ENCODE measurements around the gene PLXNB1. TPM values are rescaled to one million over a fixed set of nuclear protein-coding genes. Genes with fewer than 3 reads are reported as not detected.
A peak's percentile ranks its signal among the peaks of the same experiment; 100 is the strongest.

The PLXNB1 gene
- total and polyA plus RNA-seq, 2 of the 13 experiments (the other 11 are each of a cell fraction or from before 2014, with no cell fraction given): 86.0 to 143 TPM

DNA sequence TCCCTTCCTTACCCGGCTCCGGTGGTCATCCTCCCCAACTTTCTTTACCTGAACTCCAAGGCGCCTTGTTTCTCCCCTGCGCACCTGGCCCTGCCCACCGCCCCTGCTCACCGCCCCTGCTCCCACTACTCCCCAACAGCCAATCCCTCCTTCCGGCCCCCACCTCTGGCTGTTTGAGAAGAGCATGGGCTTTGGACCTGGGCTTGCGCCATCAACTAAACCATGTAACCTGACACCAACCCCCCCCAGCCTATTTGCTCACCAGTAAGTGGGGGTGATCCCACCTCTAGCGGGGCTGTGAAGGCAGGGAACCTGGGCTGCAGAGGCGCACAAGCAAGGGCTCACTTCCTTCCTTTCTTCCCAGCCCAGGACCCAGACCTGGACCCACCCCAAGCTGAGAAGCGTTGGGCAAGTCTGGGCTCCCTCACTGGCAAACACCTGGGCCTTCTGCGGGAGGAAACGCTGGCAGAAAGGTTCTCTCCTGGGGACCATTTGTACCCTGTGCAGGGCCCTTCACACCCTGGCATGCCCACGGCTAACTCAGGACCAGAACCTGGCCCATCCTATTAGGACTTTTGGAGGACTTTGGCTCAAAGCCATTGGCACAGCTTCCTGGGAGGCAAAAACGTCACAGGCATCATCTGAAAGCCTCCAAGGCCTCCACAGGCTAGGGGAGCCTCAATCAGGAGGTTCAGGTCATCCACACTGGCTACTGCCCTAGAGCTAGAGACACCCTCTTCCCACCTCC, at the start of gene PLXNB1 (continued):
- TF ChIP-seq, protein P1, sequence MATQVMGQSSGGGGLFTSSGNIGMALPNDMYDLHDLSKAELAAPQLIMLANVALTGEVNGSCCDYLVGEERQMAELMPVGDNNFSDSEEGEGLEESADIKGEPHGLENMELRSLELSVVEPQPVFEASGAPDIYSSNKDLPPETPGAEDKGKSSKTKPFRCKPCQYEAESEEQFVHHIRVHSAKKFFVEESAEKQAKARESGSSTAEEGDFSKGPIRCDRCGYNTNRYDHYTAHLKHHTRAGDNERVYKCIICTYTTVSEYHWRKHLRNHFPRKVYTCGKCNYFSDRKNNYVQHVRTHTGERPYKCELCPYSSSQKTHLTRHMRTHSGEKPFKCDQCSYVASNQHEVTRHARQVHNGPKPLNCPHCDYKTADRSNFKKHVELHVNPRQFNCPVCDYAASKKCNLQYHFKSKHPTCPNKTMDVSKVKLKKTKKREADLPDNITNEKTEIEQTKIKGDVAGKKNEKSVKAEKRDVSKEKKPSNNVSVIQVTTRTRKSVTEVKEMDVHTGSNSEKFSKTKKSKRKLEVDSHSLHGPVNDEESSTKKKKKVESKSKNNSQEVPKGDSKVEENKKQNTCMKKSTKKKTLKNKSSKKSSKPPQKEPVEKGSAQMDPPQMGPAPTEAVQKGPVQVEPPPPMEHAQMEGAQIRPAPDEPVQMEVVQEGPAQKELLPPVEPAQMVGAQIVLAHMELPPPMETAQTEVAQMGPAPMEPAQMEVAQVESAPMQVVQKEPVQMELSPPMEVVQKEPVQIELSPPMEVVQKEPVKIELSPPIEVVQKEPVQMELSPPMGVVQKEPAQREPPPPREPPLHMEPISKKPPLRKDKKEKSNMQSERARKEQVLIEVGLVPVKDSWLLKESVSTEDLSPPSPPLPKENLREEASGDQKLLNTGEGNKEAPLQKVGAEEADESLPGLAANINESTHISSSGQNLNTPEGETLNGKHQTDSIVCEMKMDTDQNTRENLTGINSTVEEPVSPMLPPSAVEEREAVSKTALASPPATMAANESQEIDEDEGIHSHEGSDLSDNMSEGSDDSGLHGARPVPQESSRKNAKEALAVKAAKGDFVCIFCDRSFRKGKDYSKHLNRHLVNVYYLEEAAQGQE (IDR thresholded peaks at IDR 0.05; ENCODE audit: borderline replicate concordance in 1 of 2, low read depth in 1 of 2, low read length in 2 of 2): peak in 1 of 2 experiments; percentile 57; a peak in 2 of 4 replicates
- TF ChIP-seq ZFP91 (CRISPR knock-in tag; IDR thresholded peaks at IDR 0.05; ENCODE audit: borderline replicate concordance): peak; percentile 83; the same call in 1 of the 2 replicates
- no peak for TF ChIP-seq ZKSCAN1 (IDR thresholded peaks at IDR 0.05; ENCODE audit: low read length)
- TF ChIP-seq ZKSCAN8 (CRISPR knock-in tag; IDR thresholded peaks at IDR 0.05; ENCODE audit: borderline replicate concordance): peak; percentile 63; the same call in 1 of the 2 replicates
- no peak for TF ChIP-seq SP140L (CRISPR knock-in tag; IDR thresholded peaks at IDR 0.05; ENCODE audit: borderline replicate concordance)
- TF ChIP-seq ZNF563 (CRISPR knock-in tag; IDR thresholded peaks at IDR 0.05): peak; percentile 74; the same call in 1 of the 2 replicates
- peak; percentile 85 for TF ChIP-seq ERF (CRISPR knock-in tag; IDR thresholded peaks at IDR 0.05)
- TF ChIP-seq ZNF207 (IDR thresholded peaks at IDR 0.05; ENCODE audit: borderline replicate concordance): no peak
- no peak for TF ChIP-seq PBX2 (CRISPR knock-in tag; IDR thresholded peaks at IDR 0.05)
- no peak for TF ChIP-seq SMARCE1 (IDR thresholded peaks at IDR 0.05; ENCODE audit: borderline replicate concordance)
- TF ChIP-seq ZNF7 (CRISPR knock-in tag; IDR thresholded peaks at IDR 0.05): no peak
- TF ChIP-seq ZNF224 (CRISPR knock-in tag; IDR thresholded peaks at IDR 0.05): peak; percentile 63; the same call in 1 of the 2 replicates
- TF ChIP-seq, protein P2, sequence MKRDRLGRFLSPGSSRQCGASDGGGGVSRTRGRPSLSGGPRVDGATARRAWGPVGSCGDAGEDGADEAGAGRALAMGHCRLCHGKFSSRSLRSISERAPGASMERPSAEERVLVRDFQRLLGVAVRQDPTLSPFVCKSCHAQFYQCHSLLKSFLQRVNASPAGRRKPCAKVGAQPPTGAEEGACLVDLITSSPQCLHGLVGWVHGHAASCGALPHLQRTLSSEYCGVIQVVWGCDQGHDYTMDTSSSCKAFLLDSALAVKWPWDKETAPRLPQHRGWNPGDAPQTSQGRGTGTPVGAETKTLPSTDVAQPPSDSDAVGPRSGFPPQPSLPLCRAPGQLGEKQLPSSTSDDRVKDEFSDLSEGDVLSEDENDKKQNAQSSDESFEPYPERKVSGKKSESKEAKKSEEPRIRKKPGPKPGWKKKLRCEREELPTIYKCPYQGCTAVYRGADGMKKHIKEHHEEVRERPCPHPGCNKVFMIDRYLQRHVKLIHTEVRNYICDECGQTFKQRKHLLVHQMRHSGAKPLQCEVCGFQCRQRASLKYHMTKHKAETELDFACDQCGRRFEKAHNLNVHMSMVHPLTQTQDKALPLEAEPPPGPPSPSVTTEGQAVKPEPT (CRISPR knock-in tag; IDR thresholded peaks at IDR 0.05; ENCODE audit: low read depth): peak; percentile 86
- TF ChIP-seq NKX3-1 (CRISPR knock-in tag; IDR thresholded peaks at IDR 0.05): peak; percentile 62; the same call in 1 of the 2 replicates
- no peak for TF ChIP-seq ZNF296 (CRISPR knock-in tag; conservative IDR thresholded peaks at IDR 0.05)

All from HepG2 (cell line).